ENCODE results near the gene SYVN1. TPM values are rescaled to one million over a fixed set of nuclear protein-coding genes. Genes with fewer than 3 reads are reported as not detected.
"Not testable (repeated sequence)": the region's sequence is repeated elsewhere in the genome, so short reads cannot be mapped to it uniquely, and the experiment has no call there.

Gene SYVN1
- total and polyA plus RNA-seq, 5 experiments from 2014 or later = 7.9 to 65.2 (median 10.6) TPM

GRCh38 chr11:65121865-65122696, 12.2 kb downstream of the SYVN1 start, which contains the start of the genes FAU and MRPL49:
Gene FAU (minus strand): TSS chr11:65122134. CDS start chr11:65121813, 321 bp downstream.
Gene MRPL49 (plus strand): TSS chr11:65122321. CDS start chr11:65122347, 26 bp downstream.
- Mint-ChIP-seq H3K27me3 (no peaks in the 10 kb centered on the region), H3K36me3 (peaks cover 3 to 66% (median 6%) of the 10 kb centered on the region in 3 donors), H3K27ac (peak within 1 kb of the TSS; percentile 98 to 100 (median 100)), H3K4me3 (peak within 1 kb of the TSS; percentile 96 to 100 (median 98)), H3K9me3 (no peaks in the 10 kb centered on the region), H3K4me1 (peaks cover 16 to 54% (median 41%) of the 10 kb centered on the region in 4 donors)
- DNase-seq (peak; percentile 89 to 99 (median 98)), ATAC-seq (peak; percentile 80 to 83)
- POLR2A ChIA-PET = interaction anchor here (0.5 to 7.5 kb wide), 34 partner anchors 9 to 776 kb away, joined by 3 to 135 read pairs (median 5); partner anchors contain the start of genes ARL2, CAPN1, CDCA5 and DPF2

- Mint-ChIP-seq H3K4me1 (peaks cover 19 to 59% (median 45%) of the 10 kb centered on the region in 4 donors), H3K9me3 (no peaks in the 10 kb centered on the region), H3K36me3 (peaks cover 3 to 63% (median 6%) of the 10 kb centered on the region in 3 donors), H3K27ac (peak overlapping the region; percentile 98 to 100 (median 100)), H3K27me3 (no peaks in the 10 kb centered on the region), H3K4me3 (peak overlapping the region; percentile 96 to 100 (median 98))
- DNase-seq (peak in 3 of 10 donors; percentile 9 to 36 (median 26)), ATAC-seq (no peak)
- POLR2A ChIA-PET = interaction anchor here (0.6 to 7.5 kb wide), 27 partner anchors 10 to 454 kb away, joined by 3 to 135 read pairs (median 6); partner anchors contain the start of genes ARL2, CAPN1, CDCA5 and DPF2
Measured at GRCh38 chr11:65121447-65121864, 12.9 kb downstream of the SYVN1 start.

GRCh38 chr11:65120831-65121230, 13.5 kb downstream of the SYVN1 start:
- Mint-ChIP-seq H3K27me3 (no peaks in the 10 kb centered on the region), H3K4me1 (peaks cover 19 to 60% (median 48%) of the 10 kb centered on the region in 4 donors), H3K27ac (peak overlapping the region; percentile 98 to 100 (median 100)), H3K4me3 (peak overlapping the region; percentile 96 to 100 (median 98)), H3K9me3 (no peaks in the 10 kb centered on the region), H3K36me3 (peaks cover 3 to 58% (median 6%) of the 10 kb centered on the region in 3 donors)
- POLR2A ChIA-PET = interaction anchor here (0.5 to 7.5 kb wide), 17 partner anchors 10 to 1135 kb away, joined by 3 to 135 read pairs (median 12); partner anchors contain the start of genes ARL2, CAPN1, CDCA5 and POLA2
- peak in 1 of 10 donors; percentile 0 for DNase-seq
- ATAC-seq = no peak

- Mint-ChIP-seq H3K4me1 (peaks cover 19 to 67% (median 51%) of the 10 kb centered on the region in 4 donors), H3K27me3 (no peaks in the 10 kb centered on the region), H3K36me3 (peaks cover 3 to 46% (median 6%) of the 10 kb centered on the region in 3 donors), H3K9me3 (no peaks in the 10 kb centered on the region), H3K4me3 (peak overlapping the region in 4 of 10 donors; percentile 42 to 98 (median 53)), H3K27ac (peak overlapping the region; percentile 48 to 100 (median 100))
- POLR2A ChIA-PET = interaction anchor here (0.6 to 7.5 kb wide), 7 partner anchors 9 to 1205 kb away, joined by 3 to 135 read pairs (median 23); partner anchors contain the start of genes ARL2, SYVN1, TM7SF2 and VPS51
- DNase-seq (no peak), ATAC-seq (no peak)
Measured at GRCh38 chr11:65119670-65119995, 14.7 kb downstream of the SYVN1 start.

GRCh38 chr11:65118891-65119669, 15.2 kb downstream of the SYVN1 start:
- not testable (repeated sequence) for DNase-seq, ATAC-seq, H3K27me3 Mint-ChIP-seq, H3K9me3 Mint-ChIP-seq
- Mint-ChIP-seq H3K27ac (peak overlapping the region in 9 of 10 donors; percentile 70 to 100 (median 97)), H3K4me3 (peak overlapping the region in 3 of 10 donors; percentile 42 to 56 (median 50)), H3K36me3 (peaks cover 3 to 41% (median 6%) of the 10 kb centered on the region in 3 donors), H3K4me1 (peaks cover 16 to 67% (median 52%) of the 10 kb centered on the region in 4 donors)
- POLR2A ChIA-PET = interaction anchor here (0.6 to 3.3 kb wide), 8 partner anchors 10 to 340 kb away, joined by 3 to 38 read pairs (median 14); partner anchors contain the start of genes ARL2, SF1 and VPS51

- Mint-ChIP-seq H3K9me3 (no peaks in the 10 kb centered on the region), H3K36me3 (peaks cover 3 to 40% (median 6%) of the 10 kb centered on the region in 3 donors), H3K4me3 (peak overlapping the region in 9 of 10 donors; percentile 87 to 94 (median 90)), H3K27me3 (no peaks in the 10 kb centered on the region), H3K27ac (peak overlapping the region; percentile 82 to 99 (median 97)), H3K4me1 (peaks cover 20 to 72% (median 54%) of the 10 kb centered on the region in 4 donors)
- POLR2A ChIA-PET = interaction anchor here (0.7 to 3.8 kb wide), 30 partner anchors 9 to 1229 kb away, joined by 3 to 42 read pairs (median 6); partner anchors contain the start of genes ARL2, B4GAT1, CAPN1 and CDCA5
- DNase-seq = no peak
- ATAC-seq = no peak
Measured at GRCh38 chr11:65118097-65118837, 16.1 kb downstream of the SYVN1 start.

GRCh38 chr11:65117206-65118096, 16.9 kb downstream of the SYVN1 start, which contains the start of gene ZNHIT2:
Gene ZNHIT2 (minus strand): TSS chr11:65117701. CDS start chr11:65117653, 48 bp downstream.
- peak; percentile 96 to 100 (median 100) for DNase-seq
- ATAC-seq = peak; percentile 60 to 66
- POLR2A ChIA-PET = interaction anchor here (0.5 to 3.8 kb wide), 40 partner anchors 9 to 1230 kb away, joined by 3 to 42 read pairs (median 5); partner anchors contain the start of genes ARL2, B4GAT1, CAPN1 and CDCA5
- H3K9me3 Mint-ChIP-seq = no peaks in the 10 kb centered on the region
- peak within 1 kb of the TSS; percentile 87 to 94 (median 90) for H3K4me3 Mint-ChIP-seq
- H3K36me3 Mint-ChIP-seq = peaks cover 3 to 40% (median 6%) of the 10 kb centered on the region in 3 donors
- no peaks in the 10 kb centered on the region for H3K27me3 Mint-ChIP-seq
- peaks cover 24 to 71% (median 51%) of the 10 kb centered on the region in 4 donors for H3K4me1 Mint-ChIP-seq
- H3K27ac Mint-ChIP-seq = peak within 1 kb of the TSS; percentile 82 to 99 (median 97)

- peak overlapping the region; percentile 87 to 94 (median 90) for H3K4me3 Mint-ChIP-seq
- peaks cover 3 to 34% (median 6%) of the 10 kb centered on the region in 3 donors for H3K36me3 Mint-ChIP-seq
- H3K27ac Mint-ChIP-seq = peak overlapping the region; percentile 81 to 99 (median 96)
- DNase-seq (peak; percentile 47 to 83 (median 65)), ATAC-seq (peak; percentile 9 to 20)
- no peaks in the 10 kb centered on the region for H3K27me3 Mint-ChIP-seq
- POLR2A ChIA-PET = interaction anchor here (0.6 to 3.8 kb wide), 34 partner anchors 8 to 1151 kb away, joined by 3 to 42 read pairs (median 6); partner anchors contain the start of genes ARL2, CAPN1, CDCA5 and EHD1
- H3K4me1 Mint-ChIP-seq = peaks cover 27 to 64% (median 47%) of the 10 kb centered on the region in 4 donors
- H3K9me3 Mint-ChIP-seq = no peaks in the 10 kb centered on the region
Measured at GRCh38 chr11:65116370-65117205, 17.7 kb downstream of the SYVN1 start.

- ATAC-seq (no peak), DNase-seq (no peak)
- Mint-ChIP-seq H3K27ac (peak overlapping the region in 9 of 10 donors; percentile 20 to 97 (median 63)), H3K4me1 (peaks cover 26 to 64% (median 49%) of the 10 kb centered on the region in 4 donors), H3K27me3 (no peaks in the 10 kb centered on the region), H3K36me3 (peaks cover 3 to 29% (median 6%) of the 10 kb centered on the region in 3 donors), H3K4me3 (peak overlapping the region; percentile 22 to 94 (median 88)), H3K9me3 (no peaks in the 10 kb centered on the region)
- POLR2A ChIA-PET = interaction anchor here (0.7 to 3.8 kb wide), 7 partner anchors 12 to 455 kb away, joined by 5 to 42 read pairs (median 14); partner anchors contain the start of genes SF1, SYVN1, VPS51 and ZNRD2
Measured at GRCh38 chr11:65115361-65116082, 18.8 kb downstream of the SYVN1 start.
